Endothelial cell of umbilical vein (primary cell): ENCODE data around the gene TPCN2.

Experiments
- JUN ChIP-seq: IDR thresholded peaks from 2 replicates; pipeline ENCODE4 v1.6.1; 2011; ENCODE audit warnings: borderline replicate concordance, low read depth; ENCODE audit not compliant: insufficient read length, insufficient read depth
- TF ChIP-seq, protein P1 (sequence below): IDR thresholded peaks from 2 replicates; pipeline ENCODE4 v1.6.1; 2011; ENCODE audit not compliant: insufficient read depth, insufficient read length

GRCh38 chr11:69071956-69072355, 23.2 kb downstream of the TPCN2 start:
- TF ChIP-seq JUN: no peak
- TF ChIP-seq, protein P1, sequence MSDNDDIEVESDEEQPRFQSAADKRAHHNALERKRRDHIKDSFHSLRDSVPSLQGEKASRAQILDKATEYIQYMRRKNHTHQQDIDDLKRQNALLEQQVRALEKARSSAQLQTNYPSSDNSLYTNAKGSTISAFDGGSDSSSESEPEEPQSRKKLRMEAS: no peak
